HG02610 (cell line): ENCODE data around the gene KLHL13.
"Not testable (repeated sequence)": the region's sequence is repeated elsewhere in the genome, so short reads cannot be mapped to it uniquely, and the experiment has no call there.

ENCODE experiments used
- ATAC-seq: cut with Tn5 transposase; IDR thresholded peaks from one replicate; pipeline ENCODE4 v1.9.1; 2021; ENCODE audit warnings: mild to moderate bottlenecking, moderate library complexity; ENCODE audit not compliant: unreplicated experiment

Gene KLHL13

GRCh38 chrX:117996408-117996807 lies 120.2 kb downstream of the KLHL13 start:
- ATAC-seq = no peak

GRCh38 chrX:117995378-117995777 lies 121.2 kb downstream of the KLHL13 start:
- no peak for ATAC-seq

DNA sequence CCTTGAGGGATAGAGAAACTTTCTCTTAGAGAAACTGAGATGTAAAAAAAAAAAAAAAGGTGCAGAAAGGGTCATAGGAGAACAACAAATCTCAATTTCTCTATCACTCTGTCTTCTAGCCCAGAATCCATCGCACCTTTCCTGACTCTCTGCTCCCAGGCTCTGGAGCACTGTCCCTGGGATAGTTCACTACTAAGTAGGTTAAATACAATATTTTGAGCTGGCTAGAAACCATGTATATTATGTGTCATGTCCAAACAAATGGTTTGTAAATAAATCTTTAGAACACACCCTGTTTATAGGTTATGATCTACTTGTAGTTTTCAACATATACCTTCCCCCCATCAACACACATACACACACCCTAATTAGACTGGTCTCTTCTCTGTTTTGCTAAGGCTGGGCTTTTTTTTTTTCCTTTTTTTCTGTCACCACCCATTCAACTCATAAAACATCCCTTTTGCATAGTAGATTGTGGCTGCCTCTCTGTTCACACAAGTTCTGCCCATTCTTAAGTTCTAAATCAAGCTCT lies 124.4 kb downstream of the KLHL13 start:
- no peak for ATAC-seq

- no peak for ATAC-seq
Measured at GRCh38 chrX:117990438-117990837, 126.2 kb downstream of the KLHL13 start.

- ATAC-seq = no peak
Measured at GRCh38 chrX:117989512-117989911, 127.1 kb downstream of the KLHL13 start.

- no peak for ATAC-seq
Measured at GRCh38 chrX:117987373-117987772, 129.2 kb downstream of the KLHL13 start.

GRCh38 chrX:117985241-117985640 lies 131.4 kb downstream of the KLHL13 start:
- no peak for ATAC-seq

DNA sequence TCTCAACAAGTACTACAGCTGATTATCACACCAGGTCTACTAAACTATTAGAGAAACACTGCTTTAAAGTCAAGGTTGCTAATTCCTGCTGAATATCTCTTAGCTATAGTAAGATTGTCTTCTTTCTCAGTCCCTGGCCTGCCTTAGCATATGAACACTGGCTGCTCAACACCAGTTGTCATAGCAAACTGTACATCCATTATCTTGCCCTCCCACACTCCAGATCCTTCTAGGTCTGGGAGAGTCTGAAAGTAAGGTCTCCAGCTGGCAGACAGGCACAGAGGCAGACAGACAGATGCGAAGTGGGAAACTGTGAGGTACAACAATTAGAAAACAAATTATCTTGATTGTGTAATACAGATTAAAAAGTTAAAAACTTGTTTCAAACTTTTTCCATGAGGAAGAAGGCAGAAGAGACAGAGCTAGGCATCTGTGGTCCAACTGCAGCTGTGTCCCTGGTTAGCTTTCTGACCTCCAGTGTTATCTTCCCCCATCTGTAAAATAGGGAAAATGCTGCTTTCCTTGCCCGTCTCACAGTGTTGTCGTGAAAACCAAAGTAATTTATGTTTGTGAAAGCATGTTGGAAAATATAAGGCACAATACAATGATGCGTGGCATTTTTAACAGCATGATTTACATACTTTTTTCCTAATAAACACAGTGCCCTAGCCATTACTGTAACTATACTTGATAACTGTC lies 133.8 kb downstream of the KLHL13 start:
- ATAC-seq = no peak

- ATAC-seq = no peak
Measured at GRCh38 chrX:117978402-117978801, 138.2 kb downstream of the KLHL13 start.

DNA sequence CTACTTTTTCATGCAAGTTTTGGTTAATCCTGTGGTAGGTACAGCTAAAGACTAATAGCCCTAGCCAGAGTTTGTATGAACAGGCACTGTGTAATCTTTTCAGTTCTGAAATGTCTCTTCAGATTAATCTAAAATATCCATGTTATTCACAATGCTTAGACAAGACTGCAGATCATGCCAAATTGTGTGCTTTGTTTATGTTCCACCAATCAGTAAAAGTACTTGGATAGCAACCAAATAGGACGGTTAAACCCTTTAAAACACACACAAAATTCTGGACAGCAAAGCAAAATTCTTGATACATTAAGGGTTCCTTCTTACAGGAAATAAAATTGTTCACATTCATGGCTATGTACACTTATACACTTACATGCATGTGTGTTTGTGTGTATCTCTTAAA lies 139.1 kb downstream of the KLHL13 start:
- ATAC-seq = no peak

DNA sequence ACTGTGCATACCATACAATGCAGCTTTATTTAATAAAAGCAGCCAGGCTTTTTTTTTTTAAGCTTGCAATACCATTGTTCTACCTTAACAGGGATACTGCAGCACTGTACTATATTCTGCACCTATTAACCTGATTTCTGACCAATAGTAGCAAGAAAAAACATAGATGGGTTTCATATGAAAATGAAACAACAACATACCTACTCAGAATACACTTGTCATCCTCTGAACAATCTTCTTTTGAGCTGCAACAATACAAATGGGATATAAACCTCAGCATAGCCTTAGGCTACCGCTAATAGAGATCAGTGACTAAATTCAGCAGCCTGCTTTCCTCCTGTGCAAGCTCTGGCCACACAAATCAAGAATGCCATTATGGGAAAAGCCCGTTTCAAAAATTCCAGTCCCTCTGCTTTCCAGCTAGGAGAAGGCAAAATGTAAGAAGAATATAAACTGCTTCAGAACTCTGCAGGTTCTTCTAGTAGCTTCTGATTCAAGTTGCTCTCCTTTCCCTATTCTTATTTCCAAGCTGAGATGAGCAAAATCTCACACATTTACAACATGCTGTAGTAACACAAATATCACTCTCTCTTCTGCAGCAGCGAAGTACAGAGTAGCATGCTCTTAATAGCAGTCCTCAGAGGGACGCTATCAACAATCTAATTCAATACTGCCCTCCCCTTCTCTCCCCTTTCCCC lies 143.4 kb downstream of the KLHL13 start:
- no peak for ATAC-seq

- ATAC-seq = no peak
Measured at GRCh38 chrX:117972711-117973109, 143.9 kb downstream of the KLHL13 start.

DNA sequence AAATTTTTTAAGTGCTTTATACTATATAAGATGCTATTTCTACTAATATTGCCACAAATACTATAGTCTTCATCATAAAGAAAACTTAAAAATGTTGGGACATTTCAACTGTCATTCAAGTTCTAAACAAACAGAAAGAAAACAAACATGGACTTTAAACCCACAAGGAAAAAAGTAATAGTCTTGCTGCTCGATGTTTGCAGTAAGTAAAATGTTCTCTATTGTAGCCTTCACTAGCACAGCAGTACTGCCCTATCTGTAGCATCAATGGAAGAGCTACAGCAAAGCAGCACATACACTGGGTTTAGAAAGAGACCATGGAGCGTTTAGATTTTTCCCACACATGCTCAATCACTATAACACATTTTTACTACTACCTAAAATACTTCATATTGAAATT lies 146.8 kb downstream of the KLHL13 start:
- ATAC-seq = no peak

DNA sequence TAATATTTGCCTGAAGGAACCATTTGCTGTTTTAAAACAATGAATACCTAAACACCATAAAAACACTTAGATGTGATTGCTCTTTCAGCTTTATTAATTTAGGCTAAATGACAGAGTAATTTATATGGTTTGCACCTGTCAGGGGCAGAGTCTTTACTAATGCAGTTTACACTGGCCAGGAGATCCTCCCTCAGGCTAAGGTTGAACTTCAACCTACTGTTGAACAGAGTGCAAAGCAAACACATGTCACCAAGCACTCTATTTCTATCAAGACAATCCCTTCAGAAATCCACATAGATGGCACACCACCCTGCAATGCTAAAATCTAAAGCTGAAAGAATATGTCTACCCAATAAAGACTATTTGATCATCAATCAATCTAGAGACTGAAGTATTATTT lies 147.3 kb downstream of the KLHL13 start:
- no peak for ATAC-seq

DNA sequence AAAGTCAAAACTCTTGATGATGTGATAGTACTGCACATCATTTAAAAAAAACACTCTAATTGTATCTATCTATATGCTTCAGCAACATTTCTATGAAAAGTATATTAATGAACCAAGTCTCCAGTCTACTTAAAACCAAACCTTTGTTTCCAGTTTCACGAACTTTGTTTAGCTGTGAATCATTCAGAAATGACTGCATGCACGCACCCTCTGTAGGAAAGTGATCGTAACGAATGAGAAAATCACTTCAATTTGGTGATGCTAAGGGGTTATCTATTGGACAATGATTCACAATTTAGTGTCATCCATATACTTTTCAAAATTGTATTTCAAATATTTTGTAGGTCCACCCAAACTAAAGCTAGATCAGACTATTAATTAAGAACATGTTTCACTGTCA lies 157.6 kb downstream of the KLHL13 start:
- ATAC-seq = no peak

DNA sequence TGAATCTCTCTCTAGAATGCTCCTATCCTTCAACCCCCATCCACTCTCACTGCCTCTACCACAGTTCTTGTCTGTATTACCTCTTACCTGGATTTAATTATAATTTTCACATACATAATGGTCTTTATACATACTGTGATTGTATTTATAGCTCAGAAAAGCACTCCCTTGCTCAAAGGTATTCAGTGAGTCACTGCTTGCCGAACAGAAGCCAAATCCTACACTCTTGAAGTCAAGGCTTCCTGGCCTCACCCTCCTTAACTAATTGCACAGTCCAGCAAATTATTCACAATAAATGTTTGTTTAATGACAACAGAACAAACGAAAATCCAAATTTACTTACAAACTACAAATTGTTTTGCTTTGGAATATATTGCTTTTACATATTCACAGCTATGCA lies 159.5 kb downstream of the KLHL13 start:
- ATAC-seq = no peak

DNA sequence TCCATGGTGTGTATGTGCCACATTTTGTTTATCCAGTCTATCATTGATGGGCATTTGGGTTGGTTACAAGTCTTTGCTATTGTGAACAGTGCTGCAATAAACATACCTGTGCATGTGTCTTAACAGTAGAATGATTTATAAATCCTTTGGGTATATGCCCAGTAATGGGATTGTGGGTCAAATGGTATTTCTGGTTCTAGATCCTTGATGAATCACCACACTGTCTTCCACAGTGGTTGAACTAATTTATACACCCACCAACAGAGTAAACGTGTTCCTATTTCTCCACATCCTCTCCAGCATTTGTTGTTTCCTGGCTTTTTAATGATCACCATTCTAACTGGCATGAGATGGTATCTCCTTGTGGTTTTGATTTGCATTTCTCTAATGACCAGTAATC lies 177.3 kb downstream of the KLHL13 start:
- not testable (repeated sequence) for ATAC-seq

DNA sequence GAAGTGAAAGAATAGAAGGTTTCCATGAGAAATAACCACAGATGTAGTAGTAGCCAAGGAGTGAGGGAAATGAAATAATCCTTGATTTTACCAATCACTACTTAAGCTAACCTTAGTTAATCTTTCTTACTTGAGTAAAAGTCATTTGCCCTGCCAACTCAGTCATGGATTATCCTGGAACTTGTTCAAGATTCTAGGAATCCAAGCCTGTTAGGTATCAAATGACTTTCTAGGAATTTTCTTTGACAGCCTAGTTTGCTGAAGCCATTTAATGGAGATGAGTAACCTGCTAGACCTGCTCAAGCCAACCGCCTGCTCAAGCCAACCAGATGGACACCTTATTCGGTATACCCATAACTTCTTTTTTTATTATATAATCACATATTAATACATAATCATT lies 180.5 kb downstream of the KLHL13 start:
- ATAC-seq = no peak

DNA sequence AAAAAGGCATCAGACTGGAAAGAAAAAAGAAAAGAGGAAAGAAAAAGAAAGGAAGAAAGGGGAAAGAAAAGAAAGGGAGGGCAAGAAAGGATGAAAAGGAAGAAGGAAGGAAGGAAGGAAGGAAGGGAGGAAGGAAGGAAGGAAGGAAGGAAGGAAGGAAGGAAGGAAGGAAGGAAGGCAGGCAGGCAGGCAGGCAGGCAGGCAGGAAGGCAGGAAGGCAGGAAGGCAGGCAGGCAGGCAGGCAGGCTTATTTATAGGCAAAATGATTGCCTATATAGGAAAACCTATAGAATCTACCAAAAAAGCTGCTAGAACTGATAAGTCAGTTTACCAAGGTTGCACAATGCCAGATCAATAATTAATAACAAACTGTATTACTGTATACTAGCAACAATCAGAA lies 186.5 kb downstream of the KLHL13 start:
- not testable (repeated sequence) for ATAC-seq

- no peak for ATAC-seq
Measured at GRCh38 chrX:117919755-117920154, 196.9 kb downstream of the KLHL13 start.

GRCh38 chrX:117910216-117910615 lies 206.4 kb downstream of the KLHL13 start:
- ATAC-seq = no peak

DNA sequence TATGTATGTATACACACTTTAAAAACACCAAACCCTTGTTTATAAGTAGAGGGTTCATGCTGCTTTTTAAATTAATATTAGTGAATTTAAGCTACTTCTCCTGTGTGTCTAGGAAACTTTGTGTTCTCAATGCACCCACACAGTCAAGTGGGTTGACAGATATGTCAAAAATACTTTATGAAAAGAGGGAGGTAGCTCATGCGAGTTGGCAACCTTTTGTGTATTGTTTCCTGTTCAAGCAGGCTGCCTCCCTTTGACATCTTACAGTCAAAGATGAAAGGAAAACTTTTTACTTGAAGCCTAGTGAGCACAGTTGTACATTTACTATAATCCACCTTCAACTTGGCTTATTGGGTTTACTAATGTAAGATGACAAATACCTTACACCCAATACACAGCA lies 218.4 kb downstream of the KLHL13 start:
- no peak for ATAC-seq
